Measurements from ENCODE around the gene TMEM131L.
"Not testable (repeated sequence)": the region's sequence is repeated elsewhere in the genome, so short reads cannot be mapped to it uniquely, and the experiment has no call there.

TMEM131L gene

DNA sequence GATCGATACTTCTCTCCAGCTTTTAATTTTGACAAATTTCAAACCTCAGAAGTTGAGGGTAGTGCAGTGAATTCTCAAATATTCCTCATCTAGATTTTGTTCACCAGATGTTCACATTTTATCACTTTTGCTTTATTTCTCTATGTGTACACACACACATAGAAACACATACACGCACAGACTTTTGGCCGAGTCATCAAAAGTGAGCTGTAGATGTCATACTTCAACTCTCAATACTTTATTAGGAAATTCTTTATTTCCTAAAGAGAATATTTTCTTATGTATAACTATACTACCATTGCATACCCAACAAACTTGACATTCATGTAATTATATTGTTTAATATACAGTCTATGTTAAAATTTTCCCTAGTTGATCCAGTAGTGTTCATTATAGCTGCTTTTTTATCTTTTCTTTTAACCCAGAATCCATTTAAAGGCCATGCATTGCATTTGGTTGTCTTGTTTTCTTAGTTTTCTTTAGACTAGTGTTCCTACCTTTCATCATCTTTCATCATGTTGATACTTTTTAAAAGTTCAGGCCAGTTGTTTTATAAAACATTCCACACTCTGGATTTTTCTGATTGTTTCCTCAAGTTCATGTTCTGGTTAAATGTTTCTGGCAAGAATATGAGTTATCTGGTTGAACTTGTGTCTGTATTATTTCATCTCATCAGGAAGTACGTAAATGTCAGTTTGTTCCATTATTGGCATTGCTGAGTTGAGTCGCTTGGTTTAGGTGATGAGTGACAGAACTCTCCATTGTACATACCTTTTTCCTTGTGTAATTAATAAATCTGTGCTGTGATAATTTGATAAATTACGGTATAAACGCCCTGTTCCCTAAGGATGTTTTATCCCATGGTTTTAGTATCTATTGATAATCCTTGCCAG lies 123.8 kb downstream of the TMEM131L start:
- no peak for DNase-seq

DNA sequence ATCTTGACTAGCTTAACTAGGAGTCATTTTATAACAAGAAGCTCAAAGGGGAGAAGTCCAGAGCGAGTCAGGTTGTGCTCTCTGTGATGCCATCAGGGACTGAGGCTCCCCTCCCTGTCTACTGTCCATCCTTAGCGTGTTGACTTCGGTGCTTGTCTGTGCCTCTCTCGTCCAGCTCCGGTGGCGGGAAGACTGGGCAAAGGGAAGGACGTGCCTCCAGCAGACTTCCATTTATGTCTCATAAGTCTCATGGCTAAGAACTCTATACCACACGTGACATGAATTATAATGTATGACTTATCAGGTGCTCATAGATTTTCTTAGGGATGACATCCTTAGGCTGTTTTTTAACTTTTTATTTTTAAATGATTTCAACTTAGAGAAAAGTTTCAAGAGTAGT lies 125.3 kb downstream of the TMEM131L start:
- no peak for DNase-seq

DNA sequence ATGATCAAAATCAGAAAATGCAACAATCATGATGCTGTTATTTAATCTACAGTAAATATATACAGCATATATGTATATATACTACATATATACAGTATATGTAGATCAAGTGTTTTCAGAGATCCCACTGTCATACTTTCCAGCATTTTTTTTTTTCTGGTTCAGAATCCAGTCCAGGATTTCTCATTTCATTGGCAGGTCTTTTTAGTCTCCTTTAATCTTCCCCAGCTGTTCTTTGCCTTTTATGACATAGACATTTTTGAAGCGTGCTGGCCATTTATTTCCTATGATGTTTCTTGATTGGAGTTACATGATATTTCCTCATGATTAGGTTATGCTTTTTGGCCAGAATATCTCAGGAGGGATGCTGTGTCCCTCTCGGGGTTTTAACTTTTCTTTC lies 125.9 kb downstream of the TMEM131L start:
- DNase-seq: no peak

DNA sequence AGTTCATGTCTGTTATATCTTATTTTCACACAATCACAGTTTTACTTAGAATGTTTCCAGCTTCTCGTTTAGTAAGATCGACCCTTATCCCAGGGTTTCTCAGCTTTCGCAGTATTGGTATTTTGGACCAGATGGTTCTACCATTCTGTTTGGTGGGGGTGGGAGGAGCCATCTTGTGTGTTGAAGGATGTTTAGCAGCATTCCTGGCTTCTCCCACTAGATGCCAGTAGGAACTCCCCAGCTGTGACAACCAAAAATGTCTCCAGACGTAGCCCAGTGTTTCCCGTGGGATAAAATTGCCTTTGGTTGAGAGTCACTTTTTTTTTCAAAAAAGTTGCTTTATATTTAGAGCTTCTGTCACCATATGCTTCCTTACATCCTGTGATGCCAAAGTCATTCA lies 127.0 kb downstream of the TMEM131L start:
- no peak for DNase-seq

DNA sequence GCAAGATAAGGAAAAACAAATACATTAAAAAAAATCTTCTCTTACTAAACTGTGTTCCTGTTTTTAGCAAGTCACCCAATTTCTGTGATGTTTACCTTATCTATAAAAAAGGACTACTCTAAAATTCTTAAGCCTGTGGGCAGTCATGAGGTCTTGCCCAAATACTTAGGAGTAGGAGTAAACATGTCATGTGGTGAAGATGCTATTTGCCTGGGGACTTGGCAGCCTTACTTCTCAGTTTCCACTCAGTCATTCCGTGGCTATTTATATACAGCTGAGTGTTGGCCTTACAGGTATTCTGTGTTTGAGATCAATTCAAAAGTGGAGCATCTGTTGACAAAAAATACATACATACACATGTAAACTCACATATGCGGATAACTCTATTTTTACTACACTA lies 128.1 kb downstream of the TMEM131L start:
- DNase-seq: no peak

DNA sequence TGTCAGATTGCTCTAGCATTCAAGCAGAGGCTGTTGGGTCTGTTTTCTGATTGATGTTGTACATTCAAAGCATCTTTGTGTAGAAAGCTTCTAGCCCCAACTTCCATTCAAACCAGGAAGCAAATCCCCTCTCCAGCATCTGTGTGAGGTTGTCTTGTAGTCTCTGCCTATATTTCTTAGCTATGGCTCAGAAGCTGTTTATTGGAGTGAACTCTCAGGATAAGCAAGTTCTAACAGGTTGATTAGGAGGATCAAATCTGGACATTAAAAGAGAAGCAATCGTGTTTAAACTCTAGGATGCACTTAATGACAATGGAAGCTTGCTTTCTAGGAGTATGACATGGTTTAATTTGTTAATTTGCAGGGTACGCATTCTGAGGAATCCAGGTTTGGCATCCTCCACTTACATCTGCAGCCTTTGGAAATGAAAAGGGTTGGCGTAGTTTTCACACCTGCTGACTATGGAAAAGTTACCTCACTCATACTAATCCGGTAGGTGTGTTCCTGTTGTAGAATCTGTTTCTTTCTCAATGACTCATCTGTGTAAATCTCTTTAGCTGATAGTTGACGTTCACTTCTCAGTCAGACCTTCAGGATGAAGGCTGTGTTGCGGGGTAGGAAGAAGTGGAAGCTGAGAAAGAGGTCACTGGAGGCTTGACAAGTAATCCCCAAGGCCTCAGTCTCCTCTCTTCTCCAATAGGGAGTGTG lies 129.9 kb downstream of the TMEM131L start:
- DNase-seq: no peak

DNA sequence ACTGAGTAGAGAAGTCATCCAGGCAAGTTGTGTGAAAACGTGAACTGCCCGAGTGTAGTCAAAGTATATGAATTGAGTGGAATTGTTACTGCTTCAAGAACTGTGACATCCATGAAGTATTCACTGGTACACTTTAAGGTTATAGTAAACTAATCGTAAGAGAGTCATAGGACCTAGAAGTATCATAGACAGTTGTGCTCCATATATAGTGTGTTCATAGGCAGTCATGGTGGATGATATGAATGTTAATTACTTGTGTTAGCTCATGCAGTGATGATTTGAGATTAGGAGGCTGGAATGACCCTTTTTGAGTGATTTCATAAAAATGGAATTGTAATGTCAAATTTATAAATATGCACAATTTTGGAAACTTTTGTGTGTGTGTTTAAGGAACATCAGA lies 136.6 kb downstream of the TMEM131L start:
- DNase-seq: no peak

DNA sequence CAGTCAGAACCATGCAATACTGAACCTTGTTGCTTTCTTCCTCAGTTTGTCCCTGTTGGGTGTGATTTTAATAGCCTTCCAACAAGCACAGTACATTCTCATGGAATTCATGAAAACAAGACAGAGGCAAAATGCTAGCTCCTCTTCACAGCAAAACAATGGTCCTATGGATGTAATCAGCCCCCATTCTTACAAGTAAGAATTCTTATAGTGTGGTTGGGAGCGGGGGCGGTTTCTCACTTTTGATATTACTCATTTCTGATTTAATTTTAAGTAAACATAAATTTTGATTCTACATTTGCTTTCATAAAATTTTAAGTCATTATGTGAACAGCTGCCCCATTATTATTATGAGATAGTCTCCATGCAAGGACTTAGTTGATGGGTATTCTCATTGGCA lies 137.1 kb downstream of the TMEM131L start:
- peak in 1 of 4 experiments; percentile 1 for DNase-seq

DNA sequence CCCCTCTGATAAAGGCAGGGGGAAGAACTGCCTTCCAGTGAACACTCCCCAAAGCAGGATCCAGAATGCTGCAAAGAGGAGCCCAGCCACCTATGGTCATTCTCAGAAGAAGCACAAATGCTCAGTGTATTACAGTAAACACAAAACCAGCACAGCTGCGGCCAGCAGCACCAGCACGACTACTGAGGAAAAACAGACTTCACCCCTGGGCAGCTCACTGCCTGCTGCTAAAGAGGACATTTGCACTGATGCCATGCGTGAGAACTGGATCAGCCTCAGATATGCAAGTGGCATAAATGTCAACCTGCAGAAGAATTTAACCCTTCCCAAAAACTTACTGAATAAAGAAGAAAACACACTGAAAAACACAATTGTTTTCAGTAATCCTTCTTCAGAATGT lies 137.7 kb downstream of the TMEM131L start:
- no peak for DNase-seq

DNA sequence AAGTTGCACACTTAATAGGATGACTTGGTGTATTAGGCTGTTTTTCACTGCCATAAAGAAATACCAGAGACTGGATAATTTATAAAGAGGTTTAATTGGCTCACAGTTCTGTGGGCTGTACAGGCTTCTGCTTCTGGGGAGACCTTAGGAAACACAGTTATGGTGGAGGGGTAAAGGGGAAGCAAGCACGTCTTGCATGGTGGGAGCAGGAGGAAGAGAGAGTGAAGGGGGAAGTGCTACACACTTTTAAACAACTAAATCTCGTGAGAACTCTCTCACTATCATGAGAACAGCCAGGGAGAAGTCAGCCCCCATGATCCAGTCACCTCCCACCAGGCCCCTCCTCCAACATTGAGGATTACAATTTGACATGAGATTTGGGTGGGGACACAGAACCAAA lies 142.9 kb downstream of the TMEM131L start:
- DNase-seq: not testable (repeated sequence)

DNA sequence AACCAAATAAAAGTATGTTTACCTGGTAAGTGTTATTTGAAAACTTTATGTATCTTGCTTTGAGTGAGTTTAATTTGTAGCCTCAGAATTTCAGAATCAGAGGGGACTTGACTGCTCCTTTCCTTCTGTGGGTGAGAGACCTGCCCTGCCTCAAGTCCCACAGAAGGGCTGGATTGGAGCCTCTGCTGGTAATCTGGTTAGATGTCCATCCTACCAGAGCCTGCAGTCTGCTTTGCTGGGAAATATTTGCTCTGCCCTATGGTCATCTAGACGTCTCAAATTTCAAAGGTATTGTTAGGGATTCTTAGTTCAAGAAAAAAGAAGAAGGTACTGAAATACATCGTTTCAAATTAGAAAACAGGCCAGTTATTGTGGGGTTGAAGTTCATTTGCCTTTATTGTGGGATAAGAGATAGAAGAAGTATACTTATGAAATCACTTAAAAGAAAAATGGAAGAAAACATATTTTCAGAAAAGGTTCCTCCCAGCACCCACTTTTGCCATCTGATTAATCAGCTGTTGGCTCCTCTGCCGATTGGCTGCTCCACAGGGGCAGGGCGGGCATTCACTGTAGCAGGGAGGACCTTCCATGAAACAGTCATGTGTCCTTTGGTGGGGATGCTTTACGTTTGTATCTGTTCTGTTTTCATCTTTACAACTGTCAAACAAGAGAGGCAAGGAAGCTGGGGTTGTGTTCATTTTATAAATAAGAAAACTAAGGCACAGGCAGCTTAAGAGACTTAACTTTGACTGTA lies 144.6 kb downstream of the TMEM131L start:
- no peak for DNase-seq

DNA sequence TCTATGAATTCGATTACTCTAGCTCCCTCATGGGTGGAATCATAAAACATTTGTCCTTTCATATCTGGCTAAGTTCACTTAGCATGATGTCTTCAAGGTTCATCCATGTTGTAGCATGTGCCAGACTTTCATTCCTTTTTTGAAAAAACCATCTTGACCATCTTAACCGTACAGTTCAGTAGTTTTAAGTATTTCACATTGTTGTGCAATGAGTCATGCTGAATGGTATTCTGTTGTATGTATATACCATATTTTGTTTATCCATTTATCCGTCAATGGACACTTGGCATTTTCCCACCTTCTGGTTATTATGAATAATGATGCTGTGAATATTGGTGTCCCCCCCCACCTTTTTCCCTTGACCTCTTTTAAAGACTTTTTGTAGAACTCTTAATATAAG lies 145.5 kb downstream of the TMEM131L start:
- no peak for DNase-seq

DNA sequence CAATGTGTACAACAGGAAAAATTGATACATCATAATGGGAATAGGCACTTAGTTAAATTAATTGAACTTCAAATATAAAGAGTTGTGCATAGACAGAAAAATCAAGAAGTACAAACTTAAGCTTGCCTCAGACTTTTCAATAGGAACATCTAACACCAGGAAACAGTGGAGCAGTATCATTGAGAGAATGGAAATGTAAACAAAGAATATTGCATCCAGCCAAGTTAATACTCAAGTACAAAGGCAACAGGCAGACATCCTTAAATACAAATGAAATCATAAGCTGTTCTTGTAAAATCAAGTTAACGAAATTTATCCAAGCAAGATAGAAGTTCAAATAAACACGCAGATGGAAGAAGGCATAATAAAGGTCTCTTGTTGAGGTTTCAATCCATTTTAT lies 146.7 kb downstream of the TMEM131L start:
- no peak for DNase-seq

DNA sequence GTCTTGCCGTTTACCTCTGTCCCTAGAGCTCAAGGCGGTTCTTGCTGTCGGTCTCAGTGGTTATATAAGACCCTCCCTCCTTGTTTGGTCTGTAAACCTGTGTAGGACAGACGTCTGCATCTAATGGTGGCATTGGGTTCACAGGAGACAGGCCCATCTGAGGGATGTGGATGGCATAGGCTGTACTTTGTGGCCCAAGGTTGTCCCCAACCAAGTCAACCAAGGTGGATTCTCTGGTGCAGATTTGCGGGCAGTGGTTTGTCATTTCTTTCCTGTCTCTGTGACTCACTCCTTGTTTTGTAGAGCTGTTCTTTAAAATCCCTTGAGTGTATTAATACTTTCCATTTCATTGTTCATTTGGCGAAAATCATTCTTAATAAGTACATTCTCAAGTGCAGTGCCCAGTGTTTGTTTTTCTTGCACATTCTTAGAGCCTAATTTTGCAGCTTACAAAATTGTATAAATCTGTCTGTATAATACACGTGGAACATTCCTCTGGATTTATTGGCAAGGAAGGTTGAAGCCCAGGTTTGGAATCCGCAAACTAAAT lies 149.9 kb downstream of the TMEM131L start:
- no peak for DNase-seq

DNA sequence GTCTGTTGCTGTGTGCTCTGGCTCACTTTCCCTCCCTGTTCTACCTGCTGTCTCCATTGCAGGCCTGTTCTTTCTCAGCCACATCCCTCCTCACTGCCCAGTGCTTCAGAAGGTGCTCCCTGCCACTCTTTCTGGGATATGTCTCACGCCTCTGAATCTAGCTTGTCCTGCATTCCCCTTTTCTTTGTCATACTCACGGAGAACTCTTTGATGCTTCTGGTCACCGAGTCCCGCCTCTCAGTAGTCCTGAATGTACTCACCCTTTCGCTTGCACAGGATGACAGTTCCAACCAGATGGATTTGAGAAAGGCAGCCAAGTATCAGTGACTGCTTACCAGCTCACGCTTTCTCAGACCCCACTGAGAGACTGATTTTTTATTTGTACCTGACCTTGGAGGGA lies 152.7 kb downstream of the TMEM131L start:
- DNase-seq: no peak

DNA sequence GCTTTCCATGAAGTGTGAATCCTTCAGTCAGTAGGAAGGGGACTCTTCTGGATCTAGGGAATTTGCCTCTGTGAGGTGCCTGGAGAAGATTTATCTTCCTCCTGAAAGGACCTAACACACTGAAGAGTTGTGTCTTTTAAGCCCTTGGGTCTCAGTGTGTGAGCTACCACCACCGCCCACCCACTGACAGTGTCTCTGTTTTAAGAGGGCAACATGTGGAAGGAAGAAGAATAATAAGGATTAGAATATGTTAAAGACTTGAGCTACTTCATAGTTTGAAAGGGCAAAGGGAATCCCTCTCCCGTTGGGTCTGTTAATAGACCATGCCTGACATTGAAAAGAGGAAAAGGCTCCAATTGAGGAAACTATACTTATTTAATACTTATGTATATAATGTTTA lies 153.7 kb downstream of the TMEM131L start:
- DNase-seq: no peak

DNA sequence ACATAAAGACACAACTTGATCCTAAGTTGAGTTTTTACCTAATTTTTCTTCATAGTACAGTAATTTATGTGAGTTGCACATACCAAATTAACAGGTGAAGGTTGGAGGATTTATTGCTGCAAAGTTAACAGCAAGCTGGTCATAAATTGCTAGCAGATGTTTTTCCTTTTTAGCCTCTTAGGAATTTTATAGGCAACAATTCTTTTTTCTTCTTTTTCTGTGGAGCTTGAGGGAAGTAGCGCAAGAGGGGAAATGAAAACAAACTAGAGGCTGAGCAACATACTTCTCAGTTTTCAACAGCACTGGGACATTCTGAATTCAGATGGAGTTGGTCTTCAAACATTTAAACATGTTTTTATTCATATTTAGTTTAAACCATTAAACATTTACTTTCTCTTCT lies 154.2 kb downstream of the TMEM131L start:
- DNase-seq: no peak

DNA sequence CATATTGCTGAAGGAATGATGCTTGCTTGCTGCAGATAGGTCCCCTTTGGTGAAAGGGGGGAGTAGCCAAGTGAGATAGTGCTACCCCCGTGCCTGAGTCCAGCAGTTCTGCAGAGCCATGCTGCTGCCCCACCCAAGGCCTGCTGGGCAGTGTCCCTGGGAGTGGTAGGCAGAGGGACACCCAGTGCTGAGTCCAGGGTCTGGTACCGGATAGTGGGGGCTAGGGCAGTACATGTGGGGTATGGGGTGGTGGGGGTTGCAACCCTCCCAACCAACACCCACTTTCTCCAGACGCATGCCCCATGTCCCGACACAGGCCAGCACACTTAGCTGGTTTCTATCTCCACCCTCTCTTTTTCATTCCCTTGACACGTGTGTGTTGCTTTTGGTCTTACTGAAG lies 155.9 kb downstream of the TMEM131L start:
- DNase-seq: no peak

DNA sequence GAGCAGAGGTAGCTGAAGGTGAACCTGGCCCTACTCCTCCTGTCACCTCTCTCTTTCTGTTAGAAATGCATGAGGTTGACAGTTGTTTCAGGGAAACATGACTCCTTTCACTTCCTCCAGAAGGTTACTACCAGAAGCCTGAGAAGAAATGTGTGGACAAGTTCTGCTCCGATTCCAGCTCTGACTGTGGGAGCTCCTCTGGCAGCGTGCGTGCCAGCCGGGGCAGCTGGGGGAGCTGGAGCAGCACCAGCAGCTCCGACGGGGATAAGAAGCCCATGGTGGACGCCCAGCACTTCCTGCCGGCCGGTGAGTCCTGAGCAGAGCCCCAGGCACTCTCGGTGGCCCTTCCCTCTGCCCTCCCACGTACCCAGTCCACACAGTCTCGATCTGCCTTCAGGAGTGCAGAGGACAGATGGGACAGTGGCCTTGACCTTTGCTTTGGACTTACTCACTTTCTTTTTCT lies 156.6 kb downstream of the TMEM131L start:
- DNase-seq: no peak

DNA sequence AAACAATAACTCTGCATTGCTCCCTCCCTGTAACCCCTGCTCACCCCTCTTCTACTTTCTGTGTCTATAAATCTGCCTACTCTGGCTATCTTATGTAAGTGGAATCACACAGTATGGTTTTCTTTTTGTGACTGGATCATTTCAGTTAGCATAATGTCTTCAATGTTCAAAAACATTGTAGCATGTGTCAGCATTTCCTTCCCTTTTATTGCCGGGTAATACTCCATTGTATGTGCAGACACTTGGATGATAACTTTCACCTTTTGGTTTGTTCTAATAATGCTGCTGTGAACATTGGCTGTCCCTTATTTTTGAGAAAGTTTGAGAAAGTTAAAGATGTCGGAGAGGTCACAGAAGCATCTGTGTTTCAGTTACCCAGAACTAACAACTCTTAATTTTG lies 157.3 kb downstream of the TMEM131L start:
- no peak for DNase-seq

DNA sequence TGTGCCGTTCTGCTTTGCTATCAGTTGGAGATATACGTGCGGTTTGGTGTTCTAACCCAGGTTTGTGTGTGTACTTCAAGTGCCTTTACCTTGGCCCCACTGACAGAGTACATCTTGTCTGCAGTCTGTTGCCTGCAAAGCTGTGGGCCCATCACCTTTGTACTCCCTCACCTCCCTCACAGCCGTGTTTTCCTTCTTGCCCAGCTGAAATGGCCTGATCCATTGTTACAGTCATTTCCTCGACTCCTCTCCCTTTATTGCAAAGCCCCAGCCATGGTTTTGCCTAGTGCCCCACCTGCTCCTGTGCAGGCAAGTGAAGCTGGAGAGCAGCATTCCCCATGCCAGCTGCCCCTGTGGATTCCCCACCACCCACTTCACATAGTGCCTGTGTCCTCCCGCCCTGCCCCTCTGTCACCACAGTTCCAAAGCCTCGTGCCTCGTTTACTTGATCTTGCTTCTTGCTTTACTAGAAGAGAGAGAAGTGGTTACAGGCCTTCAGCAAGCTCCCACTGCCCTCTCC lies 162.7 kb downstream of the TMEM131L start:
- no peak for DNase-seq

DNA sequence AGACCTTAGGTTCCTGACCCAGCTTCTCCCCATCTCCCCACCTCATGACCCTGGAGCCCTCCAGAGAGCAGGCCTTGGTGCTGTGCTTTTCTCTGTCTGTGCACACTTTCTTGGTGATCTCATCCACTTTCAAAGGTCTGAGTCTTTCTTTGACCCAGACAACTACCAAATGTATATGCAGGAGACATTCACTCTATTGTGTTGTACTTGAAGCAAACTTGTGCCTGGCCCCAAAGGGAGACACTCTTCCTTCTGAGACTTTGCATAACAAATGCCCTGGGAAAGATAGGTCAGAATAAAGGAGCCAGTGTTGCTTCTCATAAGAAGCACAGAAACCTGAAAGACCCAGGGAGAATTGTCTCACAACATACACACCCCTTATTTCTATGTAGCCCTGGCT lies 163.6 kb downstream of the TMEM131L start:
- DNase-seq: no peak

DNA sequence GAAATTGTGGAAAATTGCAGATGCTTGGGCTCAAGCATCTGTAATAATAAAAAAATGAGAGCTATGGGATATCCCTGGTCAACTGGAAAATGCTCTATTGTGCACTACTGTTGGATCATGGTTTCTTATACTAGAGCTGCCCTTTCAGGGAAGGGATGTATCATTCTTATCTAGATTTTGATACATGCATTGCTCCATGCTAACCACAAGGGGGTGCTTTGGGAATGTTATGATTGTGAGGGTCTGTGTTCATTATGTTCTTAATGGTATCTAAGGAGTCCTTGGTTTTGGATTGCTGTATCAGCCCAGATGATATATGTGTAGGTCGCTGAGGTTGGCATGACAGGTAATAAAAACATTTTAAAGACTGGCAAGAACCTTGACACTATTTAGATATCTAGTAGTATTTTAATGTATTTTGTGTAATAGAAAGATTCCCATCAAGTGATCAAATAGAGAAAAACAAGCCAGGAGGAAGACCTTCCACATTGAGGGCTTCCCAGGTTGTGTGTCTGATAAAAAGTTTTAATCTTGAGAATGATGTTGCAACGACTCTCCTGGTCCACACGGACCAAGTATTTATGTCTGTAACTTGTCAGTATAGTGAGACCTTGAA lies 168.7 kb downstream of the TMEM131L start:
- no peak for DNase-seq

All from activated naive CD4-positive, alpha-beta T cell (primary cell).